ENCODE data around the gene GARRE1. TPM values are rescaled to one million over a fixed set of nuclear protein-coding genes. Genes with fewer than 3 reads are reported as not detected.
A peak's percentile ranks its signal among the peaks of the same experiment; 100 is the strongest.
"Not testable (repeated sequence)": the region's sequence is repeated elsewhere in the genome, so short reads cannot be mapped to it uniquely, and the experiment has no call there.

Gene GARRE1
- total and polyA plus RNA-seq, 2 of the 8 experiments (the other 6 are each of a cell fraction or from before 2014, with no cell fraction given), result 16.4 to 23.1 TPM

DNA sequence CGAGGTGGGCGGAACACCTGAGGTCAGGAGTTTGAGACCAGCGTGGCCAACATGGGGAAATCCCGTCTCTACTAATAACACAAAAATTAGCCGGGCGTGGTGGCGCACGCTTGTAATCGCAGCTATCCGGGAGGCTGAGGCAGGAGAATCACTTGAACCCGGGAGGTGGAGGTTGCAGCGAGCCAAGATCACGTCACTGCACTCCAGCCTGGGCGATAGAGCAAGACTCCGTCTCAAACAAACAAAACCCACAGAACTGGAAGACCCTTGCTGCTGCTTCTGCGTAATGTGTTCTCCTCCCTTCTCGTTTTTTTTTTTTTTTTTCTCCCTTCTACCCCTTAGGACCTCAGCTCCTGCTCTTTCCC, 691 bp upstream of the GARRE1 start:
- not testable (repeated sequence) for H3K56ac ChIP-seq (replicated peaks; ENCODE audit: insufficient read length, low read depth, low read length); H2BK15ac ChIP-seq (ENCODE audit: low read length); H3K9me3 ChIP-seq (ENCODE audit: insufficient read depth in 2 of 2, low read depth in 1 of 2, low read length in 1 of 2); FAIRE-seq; H3K27me3 ChIP-seq (replicated peaks in 1 of 4; ENCODE audit: control insufficient read depth in 3 of 4, extremely low read depth in 1 of 4, insufficient read depth in 3 of 4, low read length in 3 of 4); H3K4ac ChIP-seq (replicated peaks; ENCODE audit: insufficient read length, low read depth, low read length); H2BK5ac ChIP-seq (ENCODE audit: low read depth, low read length); H2AK5ac ChIP-seq (ENCODE audit: low read depth, low read length); H4K91ac ChIP-seq (replicated peaks; ENCODE audit: insufficient read length, low read length); H3K36me3 ChIP-seq (ENCODE audit: control insufficient read depth in 2 of 4, insufficient read depth in 4 of 4, low read length in 3 of 4); H3K27ac ChIP-seq (ENCODE audit: low read depth, low read length); H3K79me1 ChIP-seq (ENCODE audit: low read depth, low read length); H3K23me2 ChIP-seq (ENCODE audit: low read depth, low read length); H2BK120ac ChIP-seq (replicated peaks; ENCODE audit: low read depth, low read length); H3K18ac ChIP-seq (ENCODE audit: extremely low read depth, low read length); H4K8ac ChIP-seq (ENCODE audit: extremely low read depth, insufficient read depth, low read length); DNase-seq (ENCODE audit: low read depth in 1 of 2, low spot score in 2 of 2); H4K20me1 ChIP-seq (replicated peaks in 1 of 2; ENCODE audit: control insufficient read depth in 1 of 2, insufficient read depth in 2 of 2, low read length in 2 of 2); H4K5ac ChIP-seq (ENCODE audit: insufficient read length, low read depth, low read length); H3K4me1 ChIP-seq (replicated peaks in 1 of 4; ENCODE audit: control insufficient read depth in 3 of 4, insufficient read depth in 4 of 4, low read length in 3 of 4); H3K23ac ChIP-seq (ENCODE audit: insufficient read length); H2BK20ac ChIP-seq (ENCODE audit: low read length); H3K14ac ChIP-seq (ENCODE audit: insufficient read length)
- Histone ChIP-seq H2BK12ac (ENCODE audit: low read depth, low read length) (peak overlapping the region; percentile 18; the same call in 1 of the 2 replicates), H3K4me2 (ENCODE audit: insufficient read depth in 1 of 2, low read depth in 2 of 2, low read length in 2 of 2) (peak overlapping the region; percentile 78 to 79), H3K4me3 (ENCODE audit: extremely low read depth in 1 of 4, insufficient read depth in 2 of 4, low read depth in 3 of 4, low read length in 4 of 4) (peak overlapping the region; percentile 64 to 85 (median 74)), H3K9ac (replicated peaks in 1 of 4; ENCODE audit: extremely low read depth in 1 of 4, low read depth in 3 of 4, low read length in 3 of 4) (peak overlapping the region in 2 of 4 experiments; percentile 27 to 73; a peak in 2 of 7 replicates), H2AFZ (ENCODE audit: low read length) (0 out of 2 replicates have a peak overlapping the region, but pooled peaks have one; percentile 91), H3K79me2 (ENCODE audit: control insufficient read depth in 1 of 2, insufficient read depth in 2 of 2, low read length in 2 of 2) (peaks cover 0 to 30% of the 10 kb centered on the region in 2 experiments; a peak in 2 of 4 replicates)
- POLR2A ChIA-PET (ENCODE audit: partially characterized antibody), result interaction anchor here (0.6 to 0.9 kb wide), 3 partner anchors 12 to 81 kb away, joined by 3 to 4 read pairs (median 3); no protein-coding TSS in a partner anchor
- CTCF ChIA-PET (ENCODE audit: partially characterized antibody), result interaction anchor here (1.0 to 1.2 kb wide), 2 partner anchors 12 to 31 kb away, joined by 3 to 4 read pairs; no protein-coding TSS in a partner anchor
- 86% methylated on average over 17 of the region's 17 CpGs; no CpG with 5 or more reads in 1 of the 2 experiments for WGBS, 2 experiments (ENCODE audit: extremely low coverage in 1 of 2, insufficient coverage in 1 of 2, insufficient read length in 1 of 2, insufficient replicate concordance in 2 of 2, low coverage in 1 of 2, low lambda C conversion rate in 2 of 2, missing lambda C conversion rate in 1 of 2)

Measured in H1 (cell line).